CD8-positive, alpha-beta memory T cell (primary cell): ENCODE results near the gene TDP1. TPM values are rescaled to one million over a fixed set of nuclear protein-coding genes. Genes with fewer than 3 reads are reported as not detected.
A peak's percentile ranks its signal among the peaks of the same experiment; 100 is the strongest.

Experiments
- CTCF ChIA-PET: fragments of 350-600 bp; sonication (Branson Sonifier 250); formaldehyde crosslinking; loops from one replicate; lab custom pipeline; 2021; ENCODE audit warnings: antibody characterized with exemption; lab: Charles Lee
- POLR2A ChIA-PET: fragments of 350-600 bp; sonication (Branson Sonifier 250); formaldehyde crosslinking; loops from one replicate; lab custom pipeline; 2021; ENCODE audit warnings: antibody characterized with exemption; lab: Charles Lee
- DNase-seq, 5 donors: peaks; one replicate each; pipeline versions ENCODE4 v3.0.0 to v3.0.0-alpha.2; 2020 to 2022; ENCODE audit warnings: mixed read lengths in 1 of 5
- H3K27ac ChIP-seq: one replicate; pipeline ENCODE4 v1.7.0; 2013; ENCODE audit warnings: low read depth, mild to moderate bottlenecking, low read length, moderate library complexity
- H3K27me3 ChIP-seq: 2 replicates; pipeline ENCODE4 v1.7.0; 2013; ENCODE audit warnings: low read length, mild to moderate bottlenecking; ENCODE audit not compliant: insufficient read depth, poor library complexity, severe bottlenecking
- H3K36me3 ChIP-seq: 2 replicates; pipeline ENCODE4 v1.7.0; 2013; ENCODE audit warnings: mild to moderate bottlenecking, low read length, moderate library complexity; ENCODE audit not compliant: insufficient read depth
- H3K4me1 ChIP-seq: 2 replicates; pipeline ENCODE4 v1.7.0; 2013; ENCODE audit warnings: mild to moderate bottlenecking, low read length, moderate library complexity; ENCODE audit not compliant: insufficient read depth
- H3K4me3 ChIP-seq: 2 replicates; pipeline ENCODE4 v1.7.0; 2013; ENCODE audit warnings: mild to moderate bottlenecking, low read length
- H3K9me3 ChIP-seq: 2 replicates; pipeline ENCODE4 v1.7.0; 2013; ENCODE audit warnings: mild to moderate bottlenecking, low read length
- H3K27ac Mint-ChIP-seq, 8 donors: one replicate each; pipeline ENCODE4 v1.8.0; 2020 to 2021; ENCODE audit warnings: mixed read lengths in 8 of 8, mild to moderate bottlenecking in 6 of 8, inconsistent platforms in 3 of 8, moderate library complexity in 3 of 8
- H3K27me3 Mint-ChIP-seq, 2 donors: one replicate each; pipeline ENCODE4 v1.8.0; 2020 to 2021; ENCODE audit warnings: mixed read lengths in 2 of 2, mild to moderate bottlenecking in 1 of 2, moderate library complexity in 1 of 2
- H3K36me3 Mint-ChIP-seq, 3 donors: one replicate each; pipeline ENCODE4 v1.8.0; 2020 to 2021; ENCODE audit warnings: mixed read lengths in 3 of 3, inconsistent platforms in 1 of 3, mild to moderate bottlenecking in 1 of 3
- H3K4me1 Mint-ChIP-seq, 3 donors: one replicate each; pipeline ENCODE4 v1.8.0; 2020 to 2021; ENCODE audit warnings: mixed read lengths in 3 of 3, inconsistent platforms in 1 of 3, mild to moderate bottlenecking in 1 of 3
- H3K4me3 Mint-ChIP-seq, 7 donors: one replicate each; pipeline ENCODE4 v1.8.0; 2020 to 2021; ENCODE audit warnings: mixed read lengths in 7 of 7, mild to moderate bottlenecking in 6 of 7, moderate library complexity in 4 of 7, inconsistent platforms in 2 of 7
- H3K9me3 Mint-ChIP-seq, 5 donors: one replicate each; pipeline ENCODE4 v1.8.0; 2020 to 2022; ENCODE audit warnings: mixed read lengths in 5 of 5, mild to moderate bottlenecking in 3 of 5, moderate library complexity in 2 of 5, inconsistent platforms in 1 of 5
- polyA plus RNA-seq: library from polyadenylated mRNA; unstranded; fragments of 300-500 nt; fragmentation: Illumina TruSeq; gene quantifications from one replicate; pipeline ENCODE4 v1.2.3, GENCODE V29; 2021
- total RNA-seq, 2 experiments: library from RNA; stranded (reverse); gene quantifications; one replicate each; pipeline ENCODE4 v1.2.3, GENCODE V29; 2021

TDP1 gene
- total and polyA plus RNA-seq, 3 experiments from 2014 or later = 38.7 to 84.2 (median 82.2) TPM

DNA sequence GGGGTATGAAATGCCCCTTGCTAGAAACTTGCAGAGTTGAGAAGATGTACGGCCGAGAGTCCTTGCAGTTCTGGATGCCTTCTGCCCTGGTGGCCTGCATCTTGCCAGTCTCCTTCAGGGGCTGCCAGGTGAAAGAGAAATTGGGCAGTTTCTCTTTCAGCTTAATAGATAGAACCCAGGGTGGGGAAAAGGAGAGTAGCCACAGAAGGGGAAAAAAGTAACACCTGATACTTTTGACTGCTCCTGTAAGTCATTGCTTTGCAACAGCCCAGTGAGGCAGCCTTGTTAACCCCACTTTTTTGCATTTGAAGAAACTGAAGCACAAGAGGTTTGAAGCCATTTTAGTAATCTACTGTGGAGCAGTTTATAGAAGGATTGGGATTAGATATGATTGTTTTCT lies 27.6 kb downstream of the TDP1 start:
- POLR2A ChIA-PET = no interaction called here
- Mint-ChIP-seq H3K4me1 (no peaks in the 10 kb centered on the region), H3K36me3 (peaks cover 7 to 90% (median 44%) of the 10 kb centered on the region in 3 donors), H3K4me3 (no peak overlapping the region), H3K9me3 (no peaks in the 10 kb centered on the region), H3K27ac (peak overlapping the region in 1 of 8 donors; percentile 12), H3K27me3 (no peaks in the 10 kb centered on the region)
- no peak overlapping the region for H3K4me3 ChIP-seq
- CTCF ChIA-PET = no interaction called here
- H3K27me3 ChIP-seq = no peaks in the 10 kb centered on the region
- DNase-seq = no peak
- H3K27ac ChIP-seq = no peak overlapping the region
- peaks cover 35% of the 10 kb centered on the region for H3K36me3 ChIP-seq
- H3K4me1 ChIP-seq = no peaks in the 10 kb centered on the region
- no peaks in the 10 kb centered on the region for H3K9me3 ChIP-seq

GRCh38 chr14:89986462-89987160 lies 30.9 kb downstream of the TDP1 start:
- Mint-ChIP-seq H3K27me3 (no peaks in the 10 kb centered on the region), H3K9me3 (no peaks in the 10 kb centered on the region), H3K4me3 (no peak overlapping the region), H3K36me3 (peaks cover 4 to 90% (median 32%) of the 10 kb centered on the region in 3 donors), H3K4me1 (no peaks in the 10 kb centered on the region), H3K27ac (no peak overlapping the region)
- H3K4me3 ChIP-seq = no peak overlapping the region
- DNase-seq = no peak
- no peaks in the 10 kb centered on the region for H3K4me1 ChIP-seq
- ChIA-PET CTCF (interaction anchor here (0.8 to 0.9 kb wide), 2 partner anchors 10 to 47 kb away, joined by 3 read pairs; no protein-coding TSS in a partner anchor), POLR2A (no interaction called here)
- peaks cover 31% of the 10 kb centered on the region for H3K36me3 ChIP-seq
- no peaks in the 10 kb centered on the region for H3K9me3 ChIP-seq
- H3K27ac ChIP-seq = no peak overlapping the region
- H3K27me3 ChIP-seq = no peaks in the 10 kb centered on the region

DNA sequence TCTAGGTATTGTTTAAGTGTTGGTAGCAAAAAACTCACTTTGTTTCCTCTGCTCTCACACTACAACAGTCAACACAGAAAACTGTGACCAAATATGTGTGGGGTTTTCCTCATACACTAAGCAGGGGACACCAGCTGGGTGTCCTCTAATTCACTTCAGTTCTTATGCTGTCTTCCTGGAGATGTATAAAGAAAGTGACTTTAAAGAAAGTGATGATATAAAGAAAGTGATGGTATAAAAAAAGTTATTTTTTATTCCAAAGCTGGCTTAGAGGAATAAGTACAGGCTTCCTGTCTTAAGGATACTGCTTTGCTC lies 31.4 kb downstream of the TDP1 start:
- peaks cover 27% of the 10 kb centered on the region for H3K36me3 ChIP-seq

DNA sequence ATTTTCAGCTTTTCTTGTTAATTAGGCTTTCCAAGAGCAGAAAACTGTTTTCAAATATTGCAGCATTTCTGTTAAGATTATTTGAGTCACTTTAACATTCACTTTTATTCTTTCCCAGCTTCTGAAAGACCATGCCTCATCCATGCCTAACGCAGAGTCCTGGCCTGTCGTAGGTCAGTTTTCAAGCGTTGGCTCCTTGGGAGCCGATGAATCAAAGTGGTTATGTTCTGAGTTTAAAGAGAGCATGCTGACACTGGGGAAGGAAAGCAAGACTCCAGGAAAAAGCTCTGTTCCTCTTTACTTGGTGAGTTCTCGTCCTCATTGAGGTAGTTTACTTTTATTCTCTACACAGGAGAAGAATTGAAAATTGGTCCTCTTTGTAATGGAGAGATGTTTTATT lies 33.1 kb downstream of the TDP1 start:
- Mint-ChIP-seq H3K36me3 (peaks cover 5 to 86% (median 30%) of the 10 kb centered on the region in 3 donors), H3K4me3 (no peak overlapping the region), H3K27ac (no peak overlapping the region), H3K27me3 (no peaks in the 10 kb centered on the region), H3K9me3 (no peaks in the 10 kb centered on the region), H3K4me1 (no peaks in the 10 kb centered on the region)
- Histone ChIP-seq H3K4me3 (no peak overlapping the region), H3K4me1 (no peaks in the 10 kb centered on the region), H3K27ac (no peak overlapping the region), H3K9me3 (no peaks in the 10 kb centered on the region), H3K36me3 (peaks cover 35% of the 10 kb centered on the region), H3K27me3 (no peaks in the 10 kb centered on the region)
- POLR2A ChIA-PET = no interaction called here
- CTCF ChIA-PET = interaction anchor here (1.2 to 1.4 kb wide), 2 partner anchors 15 to 50 kb away, joined by 3 read pairs; no protein-coding TSS in a partner anchor
- no peak for DNase-seq

More for the DNA sequence above, 31.4 kb downstream of the TDP1 start:
- Histone ChIP-seq H3K27me3 (no peaks in the 10 kb centered on the region), H3K27ac (no peak overlapping the region), H3K4me3 (no peak overlapping the region), H3K9me3 (no peaks in the 10 kb centered on the region), H3K4me1 (no peaks in the 10 kb centered on the region)
- no peaks in the 10 kb centered on the region for H3K27me3 Mint-ChIP-seq
- no peaks in the 10 kb centered on the region for H3K4me1 Mint-ChIP-seq
- CTCF ChIA-PET = interaction anchor here (0.8 to 0.9 kb wide), 2 partner anchors 10 to 48 kb away, joined by 3 read pairs; no protein-coding TSS in a partner anchor
- H3K4me3 Mint-ChIP-seq = no peak overlapping the region
- POLR2A ChIA-PET = no interaction called here
- DNase-seq = no peak
- peaks cover 4 to 87% (median 31%) of the 10 kb centered on the region in 3 donors for H3K36me3 Mint-ChIP-seq
- H3K9me3 Mint-ChIP-seq = no peaks in the 10 kb centered on the region
- H3K27ac Mint-ChIP-seq = peak overlapping the region in 2 of 8 donors; percentile 29 to 37

- no peak for DNase-seq
- Mint-ChIP-seq H3K4me1 (no peaks in the 10 kb centered on the region), H3K36me3 (peaks cover 13 to 89% (median 31%) of the 10 kb centered on the region in 3 donors), H3K27ac (no peak overlapping the region), H3K27me3 (no peaks in the 10 kb centered on the region), H3K4me3 (no peak overlapping the region), H3K9me3 (no peaks in the 10 kb centered on the region)
- CTCF ChIA-PET = no interaction called here
- Histone ChIP-seq H3K27me3 (no peaks in the 10 kb centered on the region), H3K36me3 (peaks cover 36% of the 10 kb centered on the region), H3K4me1 (no peaks in the 10 kb centered on the region), H3K9me3 (no peaks in the 10 kb centered on the region), H3K27ac (no peak overlapping the region), H3K4me3 (no peak overlapping the region)
- POLR2A ChIA-PET = no interaction called here
Measured at GRCh38 chr14:89990218-89990617, 34.5 kb downstream of the TDP1 start.

DNA sequence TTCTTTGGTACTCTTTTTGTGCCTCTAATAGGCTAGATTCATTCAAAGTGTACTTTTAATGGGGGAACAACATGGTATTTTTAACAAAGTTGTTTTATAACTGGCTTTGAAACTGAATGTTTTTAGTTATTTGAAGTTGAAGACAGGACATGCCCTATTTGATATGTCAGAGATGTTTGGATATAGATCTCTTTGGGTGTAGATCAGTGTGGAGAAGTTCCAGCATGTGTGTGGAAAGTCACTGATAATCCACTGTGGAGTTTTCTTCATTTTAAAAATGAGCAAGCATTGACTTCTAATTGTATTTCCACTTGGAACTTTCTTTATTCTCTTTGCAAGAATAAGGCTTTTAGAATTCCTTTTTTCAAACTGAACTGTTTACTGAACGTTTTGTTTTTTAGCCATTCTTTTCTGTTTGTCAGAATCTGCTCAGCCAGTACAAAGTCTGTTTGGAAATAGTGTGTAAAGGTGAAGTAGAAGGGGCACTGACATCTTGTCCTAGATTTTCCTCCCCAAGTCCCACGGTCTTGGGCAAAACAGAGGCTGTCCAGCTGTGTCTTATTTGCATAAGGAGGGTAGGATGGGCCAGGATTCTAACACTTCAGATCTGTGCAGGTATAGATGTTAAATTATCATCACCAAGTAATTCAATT lies 35.0 kb downstream of the TDP1 start:
- no peaks in the 10 kb centered on the region for H3K27me3 Mint-ChIP-seq
- ChIA-PET CTCF (no interaction called here), POLR2A (no interaction called here)
- Histone ChIP-seq H3K4me3 (no peak overlapping the region), H3K9me3 (no peaks in the 10 kb centered on the region), H3K27me3 (no peaks in the 10 kb centered on the region), H3K4me1 (no peaks in the 10 kb centered on the region), H3K27ac (no peak overlapping the region), H3K36me3 (peaks cover 36% of the 10 kb centered on the region)
- no peak overlapping the region for H3K4me3 Mint-ChIP-seq
- peaks cover 13 to 90% (median 28%) of the 10 kb centered on the region in 3 donors for H3K36me3 Mint-ChIP-seq
- H3K9me3 Mint-ChIP-seq = no peaks in the 10 kb centered on the region
- no peak for DNase-seq
- peak overlapping the region in 1 of 8 donors; percentile 9 for H3K27ac Mint-ChIP-seq
- H3K4me1 Mint-ChIP-seq = no peaks in the 10 kb centered on the region

- no peak overlapping the region for H3K4me3 Mint-ChIP-seq
- no peak overlapping the region for H3K27ac ChIP-seq
- H3K4me1 ChIP-seq = no peaks in the 10 kb centered on the region
- no peaks in the 10 kb centered on the region for H3K27me3 ChIP-seq
- H3K36me3 Mint-ChIP-seq = peaks cover 18 to 91% (median 36%) of the 10 kb centered on the region in 3 donors
- H3K9me3 ChIP-seq = no peaks in the 10 kb centered on the region
- H3K27ac Mint-ChIP-seq = no peak overlapping the region
- ChIA-PET CTCF (interaction anchor here (2.0 kb wide), 1 partner anchor 19 kb away, joined by 5 read pairs; no protein-coding TSS in a partner anchor), POLR2A (no interaction called here)
- H3K4me3 ChIP-seq = no peak overlapping the region
- no peaks in the 10 kb centered on the region for H3K4me1 Mint-ChIP-seq
- H3K9me3 Mint-ChIP-seq = no peaks in the 10 kb centered on the region
- H3K36me3 ChIP-seq = peaks cover 29% of the 10 kb centered on the region
- no peaks in the 10 kb centered on the region for H3K27me3 Mint-ChIP-seq
- no peak for DNase-seq
Measured at GRCh38 chr14:89992273-89992672, 36.5 kb downstream of the TDP1 start.

DNA sequence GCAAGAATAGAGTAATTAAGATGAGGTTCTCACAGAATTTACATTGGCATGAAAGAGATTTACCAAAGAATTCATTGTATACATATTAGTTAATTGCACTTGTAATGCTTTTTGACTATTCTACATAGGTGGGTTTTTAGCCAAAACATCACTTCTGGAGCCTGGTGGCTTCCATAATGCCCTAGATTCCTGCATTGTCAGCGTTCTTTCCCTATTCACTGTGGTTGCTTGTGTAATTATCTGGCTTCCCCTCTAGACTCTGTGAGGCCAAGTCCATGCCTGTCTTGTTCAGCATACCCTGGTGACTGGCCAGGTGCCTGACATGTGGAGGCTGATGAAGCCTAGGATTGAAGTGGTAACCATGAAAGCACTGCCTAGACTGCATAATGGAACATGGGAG lies 41.2 kb downstream of the TDP1 start:
- peak overlapping the region in 1 of 8 donors; percentile 42 for H3K27ac Mint-ChIP-seq
- no peaks in the 10 kb centered on the region for H3K4me1 Mint-ChIP-seq
- H3K27me3 ChIP-seq = no peaks in the 10 kb centered on the region
- DNase-seq = no peak
- H3K4me3 Mint-ChIP-seq = no peak overlapping the region
- ChIA-PET CTCF (no interaction called here), POLR2A (no interaction called here)
- H3K36me3 Mint-ChIP-seq = peaks cover 13 to 87% (median 41%) of the 10 kb centered on the region in 3 donors
- no peaks in the 10 kb centered on the region for H3K9me3 ChIP-seq
- H3K27ac ChIP-seq = no peak overlapping the region
- H3K4me1 ChIP-seq = no peaks in the 10 kb centered on the region
- no peaks in the 10 kb centered on the region for H3K9me3 Mint-ChIP-seq
- no peak overlapping the region for H3K4me3 ChIP-seq
- no peaks in the 10 kb centered on the region for H3K27me3 Mint-ChIP-seq
- peaks cover 18% of the 10 kb centered on the region for H3K36me3 ChIP-seq
